CD14-positive monocyte (primary cell): ENCODE measurements around the gene H6PD. TPM values are rescaled to one million over a fixed set of nuclear protein-coding genes. Genes with fewer than 3 reads are reported as not detected.

ENCODE experiments used
- DNase-seq, 3 donors: peaks; one replicate each; pipeline ENCODE4 v3.0.0-alpha.2; 2011 to 2022
- H2AFZ ChIP-seq: 2 replicates; pipeline ENCODE4 v1.6.0; 2012; ENCODE audit warnings: mild to moderate bottlenecking, low read depth, low read length, inconsistent platforms; ENCODE audit not compliant: insufficient read depth, poor library complexity, severe bottlenecking
- H3K27ac ChIP-seq, 2 donors: 1 replicate in 1 of 2; 2 replicates in 1 of 2; pipeline ENCODE4 v1.5.1; 2012 to 2013; ENCODE audit warnings: low read length in 2 of 2, control low read depth in 1 of 2, inconsistent platforms in 1 of 2, low read depth in 1 of 2, mild to moderate bottlenecking in 1 of 2
- H3K27me3 ChIP-seq, 2 donors: one replicate each; pipeline versions ENCODE4 v1.6.0 to v1.6.1; 2011 to 2013; ENCODE audit warnings: low read length in 2 of 2; ENCODE audit not compliant: control insufficient read depth in 2 of 2, insufficient read depth in 2 of 2
- H3K36me3 ChIP-seq, 2 donors: replicated peaks in 1 of 2; 1 replicate in 1 of 2; 2 replicates in 1 of 2; pipeline versions ENCODE4 v1.5.1 to v1.6.1; 2012 to 2013; ENCODE audit warnings: low read length in 2 of 2, control low read depth in 1 of 2, inconsistent platforms in 1 of 2, mild to moderate bottlenecking in 1 of 2; ENCODE audit not compliant: insufficient read depth in 2 of 2, control insufficient read depth in 1 of 2
- H3K4me1 ChIP-seq, 2 donors: 1 replicate in 1 of 2; 2 replicates in 1 of 2; pipeline versions ENCODE4 v1.5.1 to v1.6.1; 2012 to 2013; ENCODE audit warnings: low read length in 2 of 2, control low read depth in 1 of 2, inconsistent platforms in 1 of 2, mild to moderate bottlenecking in 1 of 2, moderate library complexity in 1 of 2; ENCODE audit not compliant: insufficient read depth in 2 of 2, control insufficient read depth in 1 of 2
- H3K4me2 ChIP-seq: replicated peaks from 2 replicates; pipeline ENCODE3; 2012; ENCODE audit warnings: low read length, moderate library complexity, mild to moderate bottlenecking; ENCODE audit not compliant: poor library complexity, severe bottlenecking; ENCODE audit errors: extremely low read depth
- H3K4me3 ChIP-seq, 3 experiments: fragments of 200-600 bp in 1 of 3; sonication (generic) in 1 of 3; replicated peaks in 1 of 3; 1 replicate in 2 of 3; 2 replicates in 1 of 3; pipeline ENCODE4 v1.5.1; 2011 to 2013; ENCODE audit warnings: low read length in 3 of 3, mild to moderate bottlenecking in 3 of 3, control low read depth in 2 of 3, low read depth in 2 of 3, inconsistent platforms in 1 of 3, moderate library complexity in 1 of 3
- H3K79me2 ChIP-seq: 2 replicates; pipeline ENCODE4 v1.6.0; 2012; ENCODE audit warnings: mild to moderate bottlenecking, control low read depth, inconsistent platforms, low read length, moderate library complexity; ENCODE audit not compliant: insufficient read depth
- H3K9ac ChIP-seq: 2 replicates; pipeline ENCODE4 v1.6.0; 2017; ENCODE audit warnings: low read length, mild to moderate bottlenecking; ENCODE audit not compliant: insufficient read depth, poor library complexity, severe bottlenecking
- H3K9me3 ChIP-seq, 2 donors: replicated peaks in 1 of 2; 1 replicate in 1 of 2; 2 replicates in 1 of 2; pipeline versions ENCODE4 v1.5.1 to v1.6.1; 2012 to 2013; ENCODE audit warnings: low read length in 2 of 2, control low read depth in 1 of 2; ENCODE audit not compliant: control insufficient read depth in 1 of 2, insufficient read depth in 1 of 2
- H4K20me1 ChIP-seq: 2 replicates; pipeline ENCODE4 v1.6.0; 2012; ENCODE audit warnings: mild to moderate bottlenecking, low read length, control low read depth, moderate library complexity; ENCODE audit not compliant: insufficient read depth
- H3K27ac Mint-ChIP-seq, 7 donors: one replicate each; pipeline ENCODE4 v1.8.0; 2020; ENCODE audit warnings: mild to moderate bottlenecking in 7 of 7, mixed read lengths in 7 of 7, moderate library complexity in 6 of 7, inconsistent platforms in 2 of 7
- H3K27me3 Mint-ChIP-seq, 3 donors: one replicate each; pipeline ENCODE4 v1.8.0; 2021 to 2022; ENCODE audit warnings: low read depth in 3 of 3, mild to moderate bottlenecking in 3 of 3, mixed read lengths in 3 of 3, moderate library complexity in 3 of 3, inconsistent platforms in 1 of 3
- H3K36me3 Mint-ChIP-seq, 2 donors: one replicate each; pipeline ENCODE4 v1.8.0; 2020; ENCODE audit warnings: mixed read lengths in 2 of 2, inconsistent platforms in 1 of 2, mild to moderate bottlenecking in 1 of 2
- H3K4me1 Mint-ChIP-seq: one replicate; pipeline ENCODE4 v1.8.0; 2020; ENCODE audit warnings: mild to moderate bottlenecking, mixed read lengths
- H3K4me3 Mint-ChIP-seq, 2 donors: one replicate each; pipeline ENCODE4 v1.8.0; 2020; ENCODE audit warnings: mild to moderate bottlenecking in 2 of 2, mixed read lengths in 2 of 2, moderate library complexity in 1 of 2
- H3K9me3 Mint-ChIP-seq, 7 donors: one replicate each; pipeline ENCODE4 v1.8.0; 2020 to 2022; ENCODE audit warnings: mixed read lengths in 7 of 7, mild to moderate bottlenecking in 6 of 7, moderate library complexity in 6 of 7, inconsistent platforms in 2 of 7
- CTCF ChIP-seq: fragments of 200-600 bp; IDR thresholded peaks from one replicate; pipeline ENCODE4 v1.8.0; 2022; ENCODE audit warnings: antibody characterized with exemption, mild to moderate bottlenecking
- WGBS: methylation state at CpG from one replicate; pipeline ENCODE4 v1.1.5; 2013; ENCODE audit warnings: missing lambda C conversion rate; ENCODE audit not compliant: insufficient coverage; 5-methylcytosine and 5-hydroxymethylcytosine counted together
- intact Hi-C, 2 donors: fragments of 100-400 bp; cut with micrococcal nuclease; formaldehyde crosslinking; loops; one replicate each; pipeline versions ENCODE4 v1.15.0 to v1.15.1; 2023
- polyA plus RNA-seq, 3 donors: library from polyadenylated mRNA; depleted of rRNA in 1 of 3; unstranded in 2 of 3; stranded (reverse) in 1 of 3; fragments of 300-500 nt in 2 of 3; fragments of >200 nt in 1 of 3; fragmentation: Illumina TruSeq in 2 of 3; gene quantifications; 1 replicate in 2 of 3; 2 replicates in 1 of 3; pipeline ENCODE4 v1.2.3, GENCODE V29; 2012 to 2021

The H6PD gene
- polyA plus RNA-seq, 3 donors, result 8.6 to 15.9 (median 11.4) TPM

- peaks cover 21% of the 10 kb centered on the region for H4K20me1 ChIP-seq
- no peak overlapping the region for H2AFZ ChIP-seq
- peaks cover 3% of the 10 kb centered on the region for H3K4me1 Mint-ChIP-seq
- no peaks in the 10 kb centered on the region for H3K27me3 Mint-ChIP-seq
- intact Hi-C loops, result no loop called here
- 100% methylated on average over 1 of the region's 8 CpGs for WGBS
- H3K36me3 Mint-ChIP-seq, result peaks cover 61 to 83% of the 10 kb centered on the region in 2 donors
- no peak overlapping the region for H3K4me3 ChIP-seq
- no peak overlapping the region for H3K4me3 Mint-ChIP-seq
- H3K9ac ChIP-seq, result no peak overlapping the region
- TF ChIP-seq CTCF, result no peak
- H3K4me2 ChIP-seq, result no peak overlapping the region
- no peaks in the 10 kb centered on the region for H3K4me1 ChIP-seq
- peaks cover 6 to 20% (median 14%) of the 10 kb centered on the region in 7 donors for H3K9me3 Mint-ChIP-seq
- no peaks in the 10 kb centered on the region for H3K27me3 ChIP-seq
- DNase-seq, result no peak
- peaks cover 0 to 11% of the 10 kb centered on the region in 2 donors for H3K9me3 ChIP-seq
- no peak overlapping the region for H3K27ac ChIP-seq
- H3K27ac Mint-ChIP-seq, result peak overlapping the region in 3 of 7 donors; percentile 8 to 77 (median 63)
- H3K36me3 ChIP-seq, result peaks cover 38 to 66% of the 10 kb centered on the region in 2 donors
- H3K79me2 ChIP-seq, result no peaks in the 10 kb centered on the region
Measured at GRCh38 chr1:9261496-9261895, 26.9 kb downstream of the H6PD start.

- Histone ChIP-seq H3K79me2 (no peaks in the 10 kb centered on the region), H3K9ac (no peak overlapping the region), H4K20me1 (peaks cover 25% of the 10 kb centered on the region), H3K4me3 (no peak overlapping the region), H3K9me3 (peaks cover 0 to 11% of the 10 kb centered on the region in 2 donors), H3K27me3 (no peaks in the 10 kb centered on the region), H3K4me1 (no peaks in the 10 kb centered on the region), H2AFZ (no peak overlapping the region), H3K36me3 (peaks cover 38 to 61% of the 10 kb centered on the region in 2 donors), H3K27ac (no peak overlapping the region), H3K4me2 (no peak overlapping the region)
- Mint-ChIP-seq H3K27me3 (no peaks in the 10 kb centered on the region), H3K36me3 (peaks cover 62 to 81% of the 10 kb centered on the region in 2 donors), H3K9me3 (peaks cover 6 to 20% (median 14%) of the 10 kb centered on the region in 7 donors), H3K4me1 (peaks cover 6% of the 10 kb centered on the region), H3K27ac (peak overlapping the region in 3 of 7 donors; percentile 12 to 63 (median 38)), H3K4me3 (no peak overlapping the region)
- intact Hi-C loops, result no loop called here
- DNase-seq, result no peak
- no peak for TF ChIP-seq CTCF
- whole genome bisulfite sequencing, result 96% methylated on average over 25 of the region's 33 CpGs
Measured at GRCh38 chr1:9262096-9262986, 27.8 kb downstream of the H6PD start.
